ENCODE results near the gene HS1BP3.

HS1BP3 gene

GRCh38 chr2:20638646-20639430, 12.1 kb downstream of the HS1BP3 start:
- peaks cover 7% of the 10 kb centered on the region for H3K4me1 ChIP-seq (ENCODE audit: insufficient read depth, low read length)
- H3K36me3 ChIP-seq (ENCODE audit: insufficient read depth, low read length) = no peaks in the 10 kb centered on the region
- H3K9me3 ChIP-seq (ENCODE audit: control insufficient read depth, insufficient read depth, low read length) = no peaks in the 10 kb centered on the region
- no peak overlapping the region for H3K9ac ChIP-seq (ENCODE audit: low read depth, low read length)

- Histone ChIP-seq H3K4me1 (ENCODE audit: insufficient read depth, low read length) (peaks cover 7% of the 10 kb centered on the region), H3K36me3 (ENCODE audit: insufficient read depth, low read length) (no peaks in the 10 kb centered on the region), H3K9me3 (ENCODE audit: control insufficient read depth, insufficient read depth, low read length) (no peaks in the 10 kb centered on the region), H3K9ac (ENCODE audit: low read depth, low read length) (no peak overlapping the region)
These were observed 12.9 kb downstream of the HS1BP3 start for GRCh38 chr2:20638014-20638413.

GRCh38 chr2:20637147-20637546, 13.8 kb downstream of the HS1BP3 start:
- no peak overlapping the region for H3K9ac ChIP-seq (ENCODE audit: low read depth, low read length)
- no peaks in the 10 kb centered on the region for H3K9me3 ChIP-seq (ENCODE audit: control insufficient read depth, insufficient read depth, low read length)
- peaks cover 7% of the 10 kb centered on the region for H3K4me1 ChIP-seq (ENCODE audit: insufficient read depth, low read length)
- H3K36me3 ChIP-seq (ENCODE audit: insufficient read depth, low read length) = no peaks in the 10 kb centered on the region

- Histone ChIP-seq H3K9me3 (ENCODE audit: control insufficient read depth, insufficient read depth, low read length) (no peaks in the 10 kb centered on the region), H3K36me3 (ENCODE audit: insufficient read depth, low read length) (no peaks in the 10 kb centered on the region), H3K9ac (ENCODE audit: low read depth, low read length) (no peak overlapping the region), H3K4me1 (ENCODE audit: insufficient read depth, low read length) (peaks cover 7% of the 10 kb centered on the region)
These were observed 15.0 kb downstream of the HS1BP3 start for GRCh38 chr2:20635675-20636584.

- no peak overlapping the region; the same call in 1 of the 2 replicates for H3K9ac ChIP-seq (ENCODE audit: low read depth, low read length)
- H3K36me3 ChIP-seq (ENCODE audit: insufficient read depth, low read length) = no peaks in the 10 kb centered on the region
- peaks cover 7% of the 10 kb centered on the region for H3K4me1 ChIP-seq (ENCODE audit: insufficient read depth, low read length)
These were observed 15.8 kb downstream of the HS1BP3 start for GRCh38 chr2:20635113-20635510.

GRCh38 chr2:20634507-20635112, 16.3 kb downstream of the HS1BP3 start:
- Histone ChIP-seq H3K9me3 (ENCODE audit: control insufficient read depth, insufficient read depth, low read length) (no peaks in the 10 kb centered on the region), H3K9ac (ENCODE audit: low read depth, low read length) (no peak overlapping the region), H3K36me3 (ENCODE audit: insufficient read depth, low read length) (no peaks in the 10 kb centered on the region), H3K4me1 (ENCODE audit: insufficient read depth, low read length) (peaks cover 7% of the 10 kb centered on the region)

More at GRCh38 chr2:20635113-20635510, 15.8 kb downstream of the HS1BP3 start:
- no peaks in the 10 kb centered on the region for H3K9me3 ChIP-seq (ENCODE audit: control insufficient read depth, insufficient read depth, low read length)

- H3K9me3 ChIP-seq (ENCODE audit: control insufficient read depth, insufficient read depth, low read length) = no peaks in the 10 kb centered on the region
- no peaks in the 10 kb centered on the region for H3K36me3 ChIP-seq (ENCODE audit: insufficient read depth, low read length)
- H3K9ac ChIP-seq (ENCODE audit: low read depth, low read length) = no peak overlapping the region
- H3K4me1 ChIP-seq (ENCODE audit: insufficient read depth, low read length) = peaks cover 7% of the 10 kb centered on the region
These were observed 16.9 kb downstream of the HS1BP3 start for GRCh38 chr2:20633794-20634506.

- Histone ChIP-seq H3K4me1 (ENCODE audit: insufficient read depth, low read length) (peaks cover 7% of the 10 kb centered on the region), H3K36me3 (ENCODE audit: insufficient read depth, low read length) (no peaks in the 10 kb centered on the region), H3K9ac (ENCODE audit: low read depth, low read length) (no peak overlapping the region), H3K9me3 (ENCODE audit: control insufficient read depth, insufficient read depth, low read length) (no peaks in the 10 kb centered on the region)
These were observed 17.9 kb downstream of the HS1BP3 start for GRCh38 chr2:20633001-20633400.

GRCh38 chr2:20632446-20632990, 18.4 kb downstream of the HS1BP3 start:
- H3K36me3 ChIP-seq (ENCODE audit: insufficient read depth, low read length) = no peaks in the 10 kb centered on the region
- peaks cover 7% of the 10 kb centered on the region for H3K4me1 ChIP-seq (ENCODE audit: insufficient read depth, low read length)
- no peak overlapping the region for H3K9ac ChIP-seq (ENCODE audit: low read depth, low read length)
- no peaks in the 10 kb centered on the region for H3K9me3 ChIP-seq (ENCODE audit: control insufficient read depth, insufficient read depth, low read length)

GRCh38 chr2:20631617-20632307, 19.1 kb downstream of the HS1BP3 start:
- H3K9ac ChIP-seq (ENCODE audit: low read depth, low read length) = no peak overlapping the region
- no peaks in the 10 kb centered on the region for H3K36me3 ChIP-seq (ENCODE audit: insufficient read depth, low read length)
- peaks cover 7% of the 10 kb centered on the region for H3K4me1 ChIP-seq (ENCODE audit: insufficient read depth, low read length)
- no peaks in the 10 kb centered on the region for H3K9me3 ChIP-seq (ENCODE audit: control insufficient read depth, insufficient read depth, low read length)

- no peaks in the 10 kb centered on the region for H3K9me3 ChIP-seq (ENCODE audit: control insufficient read depth, insufficient read depth, low read length)
These were observed 19.9 kb downstream of the HS1BP3 start for GRCh38 chr2:20630967-20631366.

GRCh38 chr2:20629581-20630171, 21.2 kb downstream of the HS1BP3 start:
- Histone ChIP-seq H3K9me3 (ENCODE audit: control insufficient read depth, insufficient read depth, low read length) (no peaks in the 10 kb centered on the region), H3K36me3 (ENCODE audit: insufficient read depth, low read length) (no peaks in the 10 kb centered on the region), H3K4me1 (ENCODE audit: insufficient read depth, low read length) (no peaks in the 10 kb centered on the region; the same call in 1 of the 2 replicates), H3K9ac (ENCODE audit: low read depth, low read length) (no peak overlapping the region)

More at GRCh38 chr2:20630967-20631366, 19.9 kb downstream of the HS1BP3 start:
- Histone ChIP-seq H3K4me1 (ENCODE audit: insufficient read depth, low read length) (peaks cover 7% of the 10 kb centered on the region), H3K9ac (ENCODE audit: low read depth, low read length) (no peak overlapping the region), H3K36me3 (ENCODE audit: insufficient read depth, low read length) (no peaks in the 10 kb centered on the region)

GRCh38 chr2:20629181-20629580, 21.7 kb downstream of the HS1BP3 start:
- Histone ChIP-seq H3K4me1 (ENCODE audit: insufficient read depth, low read length) (no peaks in the 10 kb centered on the region; the same call in 1 of the 2 replicates), H3K36me3 (ENCODE audit: insufficient read depth, low read length) (no peaks in the 10 kb centered on the region), H3K9ac (ENCODE audit: low read depth, low read length) (no peak overlapping the region), H3K9me3 (ENCODE audit: control insufficient read depth, insufficient read depth, low read length) (no peaks in the 10 kb centered on the region)

Data from ES-I3 (cell line).